Pancreas (tissue), 10 donors: ENCODE results near the gene SLC4A7. TPM values are rescaled to one million over a fixed set of nuclear protein-coding genes. Genes with fewer than 3 reads are reported as not detected.

Experiments used
- ATAC-seq, 4 donors: fragments of 200-7000 bp; cut with Tn5 transposase; one replicate each; pipeline versions ENCODE4 v1.8.0 to v1.9.1; 2020; ENCODE audit warnings: mild to moderate bottlenecking in 4 of 4, moderate library complexity in 4 of 4
- DNase-seq, 6 donors: peaks; one replicate each; pipeline ENCODE4 v3.0.0-alpha.2; 2020
- FAIRE-seq: peaks from 2 replicates; lab custom pipeline; 2012; peaks lifted over from hg19 to GRCh38; lab: Jason Lieb, UNC
- H3K27ac ChIP-seq, 4 donors: fragments of 200-600 bp; sonication (generic); 1 replicate in 3 of 4; 2 replicates in 1 of 4; pipeline versions ENCODE4 v1.5.0 to v1.8.0; 2020
- H3K27me3 ChIP-seq, 4 donors: fragments of 200-600 bp; one replicate each; pipeline ENCODE4 v1.8.0; 2021
- H3K36me3 ChIP-seq, 3 donors: fragments of 200-600 bp; sonication (generic) in 1 of 3; one replicate each; pipeline versions ENCODE4 v1.5.0 to v1.8.0; 2020 to 2021
- H3K4me1 ChIP-seq, 3 donors: fragments of 200-600 bp; one replicate each; pipeline ENCODE4 v1.8.0; 2021
- H3K4me3 ChIP-seq, 4 donors: fragments of 200-600 bp; sonication (generic) in 2 of 4; one replicate each; pipeline versions ENCODE4 v1.5.0 to v1.8.0; 2020 to 2021
- H3K9me3 ChIP-seq, 4 donors: fragments of 200-600 bp; one replicate each; pipeline ENCODE4 v1.8.0; 2021
- CTCF ChIP-seq, 4 donors: fragments of 200-600 bp; sonication (generic) in 3 of 4; IDR thresholded peaks; one replicate each; pipeline versions ENCODE4 v1.5.0 to v1.8.0; 2021; ENCODE audit warnings: antibody characterized with exemption in 4 of 4
- WGBS, 2 donors: extraction: QIAGEN DNeasy Blood & Tissue Kit; methylation state at CpG; one replicate each; pipeline ENCODE4 v1.1.7; 2013; 5-methylcytosine and 5-hydroxymethylcytosine counted together
- intact Hi-C, 3 donors: fragments of 100-400 bp; cut with DNase I; formaldehyde crosslinking; loops; one replicate each; pipeline versions ENCODE4 v1.11.1 to v1.14.2; 2022
- polyA plus RNA-seq, 2 donors: library from polyadenylated mRNA; stranded (reverse); fragments of 200-250 nt; gene quantifications; one replicate each; pipeline ENCODE4 v1.2.3, GENCODE V29; 2013
- total RNA-seq, 6 donors: library from RNA; stranded (reverse); fragmentation: NEBNext Ultra II Directional in 4 of 6; extraction: Animal tissue kit (Norgen Biotek cat#: 25700) in 4 of 6; gene quantifications; one replicate each; pipeline versions ENCODE4 v1.2.1 to v1.2.4, GENCODE V29; 2021 to 2023
- donor health status: healthy with polysubstance abuse.
- donor health status: DM: no; HTN: no; CAD: no; lungs with moderate emphysema.
- donor health status: DM: no; HTN: no; CAD: no.
- donor health status: control.
- donor health status: control.
- donor health status: Bipolar disorder and iron deficiency.
- donor health status: DM: yes; HTN: yes; CAD: no.
- donor health status: DM: no; HTN: no; CAD: no.
- donor health status: DM: no; HTN: no; CAD: no.
- donor health status: DM: yes; HTN: yes; CAD: no.

The SLC4A7 gene
- total and polyA plus RNA-seq, 8 donors: 1.4 to 11.1 (median 3.7) TPM

- Histone ChIP-seq H3K4me1 (no peaks in the 10 kb centered on the region), H3K27me3 (no peaks in the 10 kb centered on the region), H3K27ac (no peak overlapping the region), H3K4me3 (no peak overlapping the region), H3K9me3 (no peaks in the 10 kb centered on the region), H3K36me3 (no peaks in the 10 kb centered on the region)
- ATAC-seq (no peak), FAIRE-seq (no peak), DNase-seq (no peak)
- intact Hi-C loops: no loop called here
- TF ChIP-seq CTCF (IDR thresholded peaks at IDR 0.05): no peak
- 93 to 97% methylated on average over 2 of the region's 2 CpGs for WGBS, 2 donors
These were observed 4.6 kb upstream of the SLC4A7 start for GRCh38 chr3:27488821-27489220.

- intact Hi-C loops: no loop called here
- WGBS, 2 donors: 32 to 41% methylated on average over 1 of the region's 1 CpG
- H3K36me3 ChIP-seq: no peaks in the 10 kb centered on the region
These were observed 3.2 kb upstream of the SLC4A7 start for GRCh38 chr3:27487383-27487782.

GRCh38 chr3:27486336-27486735 lies 2.2 kb upstream of the SLC4A7 start:
- no peaks in the 10 kb centered on the region for H3K9me3 ChIP-seq
- no peak for FAIRE-seq
- TF ChIP-seq CTCF (IDR thresholded peaks at IDR 0.05): no peak
- H3K4me3 ChIP-seq: no peak overlapping the region
- H3K4me1 ChIP-seq: peaks cover 0 to 5% (median 0%) of the 10 kb centered on the region in 3 donors
- 78 to 82% methylated on average over 7 of the region's 7 CpGs for WGBS, 2 donors
- H3K27ac ChIP-seq: no peak overlapping the region
- H3K27me3 ChIP-seq: no peaks in the 10 kb centered on the region
- no peak for DNase-seq
- intact Hi-C loops: no loop called here
- no peaks in the 10 kb centered on the region for H3K36me3 ChIP-seq
- no peak for ATAC-seq

More at GRCh38 chr3:27487383-27487782, 3.2 kb upstream of the SLC4A7 start:
- H3K4me3 ChIP-seq: no peak overlapping the region
- no peak overlapping the region for H3K27ac ChIP-seq
- peaks cover 0 to 5% (median 0%) of the 10 kb centered on the region in 3 donors for H3K4me1 ChIP-seq
- no peak for DNase-seq
- no peak for FAIRE-seq
- no peaks in the 10 kb centered on the region for H3K9me3 ChIP-seq
- no peaks in the 10 kb centered on the region for H3K27me3 ChIP-seq
- ATAC-seq: no peak
- no peak for TF ChIP-seq CTCF (IDR thresholded peaks at IDR 0.05)

- intact Hi-C loops: no loop called here
- no peak for ATAC-seq
These were observed 1.7 kb upstream of the SLC4A7 start for GRCh38 chr3:27485866-27486265.

More at GRCh38 chr3:27485866-27486265, 1.7 kb upstream of the SLC4A7 start:
- DNase-seq (no peak), FAIRE-seq (no peak)
- H3K36me3 ChIP-seq: no peaks in the 10 kb centered on the region
- H3K9me3 ChIP-seq: no peaks in the 10 kb centered on the region
- H3K27me3 ChIP-seq: no peaks in the 10 kb centered on the region
- no peak for TF ChIP-seq CTCF (IDR thresholded peaks at IDR 0.05)
- H3K4me3 ChIP-seq: no peak overlapping the region
- no peak overlapping the region for H3K27ac ChIP-seq
- H3K4me1 ChIP-seq: peaks cover 0 to 5% (median 0%) of the 10 kb centered on the region in 3 donors
- WGBS, 2 donors: 74 to 83% methylated on average over 5 of the region's 5 CpGs
